Mesenchymal stem cell (in vitro differentiated cells and primary cell): ENCODE results near the gene DIRAS1.
"Not testable (repeated sequence)": the region's sequence is repeated elsewhere in the genome, so short reads cannot be mapped to it uniquely, and the experiment has no call there.

Source experiments
- DNase-seq: peaks from one replicate; pipeline ENCODE4 v3.0.0-alpha.2; 2013
- H2AFZ ChIP-seq: one replicate; pipeline ENCODE4 v1.6.1; 2013; ENCODE audit warnings: low read depth, mild to moderate bottlenecking, control low read depth, inconsistent platforms, low read length, moderate library complexity
- H2AK5ac ChIP-seq: 2 replicates; pipeline ENCODE4 v1.6.1; 2013; ENCODE audit warnings: low read length, moderate library complexity, mild to moderate bottlenecking, inconsistent platforms; ENCODE audit not compliant: severe bottlenecking
- H2BK120ac ChIP-seq: one replicate; pipeline ENCODE4 v1.6.1; 2013; ENCODE audit warnings: low read depth, mild to moderate bottlenecking, inconsistent platforms, low read length, moderate library complexity
- H2BK12ac ChIP-seq, 2 experiments: one replicate each; pipeline ENCODE4 v1.6.1; 2013; ENCODE audit warnings: inconsistent platforms in 2 of 2, low read length in 2 of 2, mild to moderate bottlenecking in 2 of 2, moderate library complexity in 2 of 2, control low read depth in 1 of 2
- H2BK15ac ChIP-seq: one replicate; pipeline ENCODE4 v1.6.1; 2013; ENCODE audit warnings: mild to moderate bottlenecking, low read depth, inconsistent platforms; ENCODE audit not compliant: poor library complexity, severe bottlenecking
- H2BK5ac ChIP-seq: 2 replicates; pipeline ENCODE4 v1.6.1; 2013; ENCODE audit warnings: low read depth, mild to moderate bottlenecking, low read length, control low read depth, inconsistent platforms; ENCODE audit not compliant: poor library complexity, severe bottlenecking
- H3K14ac ChIP-seq, 2 experiments: one replicate each; pipeline ENCODE4 v1.6.1; 2013; ENCODE audit warnings: inconsistent platforms in 2 of 2, low read length in 2 of 2, control low read depth in 1 of 2, mild to moderate bottlenecking in 1 of 2, moderate library complexity in 1 of 2
- H3K18ac ChIP-seq, 2 experiments: one replicate each; pipeline ENCODE4 v1.6.1; 2013; ENCODE audit warnings: inconsistent platforms in 2 of 2, low read length in 2 of 2, control low read depth in 1 of 2, low read depth in 1 of 2, mild to moderate bottlenecking in 1 of 2
- H3K23ac ChIP-seq, 2 experiments: one replicate each; pipeline ENCODE4 v1.6.1; 2013; ENCODE audit warnings: inconsistent platforms in 2 of 2, low read length in 2 of 2, mild to moderate bottlenecking in 2 of 2, moderate library complexity in 2 of 2, control low read depth in 1 of 2
- H3K27ac ChIP-seq: 2 replicates; pipeline ENCODE4 v1.5.1; 2013; ENCODE audit warnings: mild to moderate bottlenecking, moderate library complexity, low read length, control low read depth, inconsistent platforms; ENCODE audit not compliant: poor library complexity, severe bottlenecking
- H3K27me3 ChIP-seq, 2 experiments: 2 replicates each; pipeline versions ENCODE4 v1.6.1 to v1.7.0; 2013; ENCODE audit warnings: low read length in 2 of 2, mild to moderate bottlenecking in 2 of 2, moderate library complexity in 2 of 2, control low read depth in 1 of 2, inconsistent platforms in 1 of 2; ENCODE audit not compliant: control insufficient read depth in 1 of 2, insufficient read depth in 1 of 2
- H3K36me3 ChIP-seq, 2 experiments: 2 replicates each; pipeline versions ENCODE4 v1.6.1 to v1.7.0; 2013; ENCODE audit warnings: low read length in 2 of 2, control low read depth in 1 of 2, inconsistent platforms in 1 of 2, low read depth in 1 of 2, mild to moderate bottlenecking in 1 of 2; ENCODE audit not compliant: insufficient read depth in 2 of 2, control insufficient read depth in 1 of 2
- H3K4ac ChIP-seq, 2 experiments: one replicate each; pipeline ENCODE4 v1.6.1; 2013; ENCODE audit warnings: inconsistent platforms in 2 of 2, low read length in 2 of 2, mild to moderate bottlenecking in 2 of 2, moderate library complexity in 2 of 2, control low read depth in 1 of 2, low read depth in 1 of 2
- H3K4me1 ChIP-seq: 2 replicates; pipeline ENCODE4 v1.6.1; 2013; ENCODE audit warnings: low read depth, low read length, control low read depth; ENCODE audit not compliant: control insufficient read depth, insufficient read depth
- H3K4me2 ChIP-seq: 2 replicates; pipeline ENCODE4 v1.6.1; 2013; ENCODE audit warnings: low read length, mild to moderate bottlenecking, inconsistent platforms; ENCODE audit not compliant: poor library complexity, severe bottlenecking
- H3K4me3 ChIP-seq, 2 experiments: 2 replicates each; pipeline versions ENCODE4 v1.5.1 to v1.7.0; 2013; ENCODE audit warnings: low read length in 2 of 2, mild to moderate bottlenecking in 2 of 2, control low read depth in 1 of 2, low read depth in 1 of 2; ENCODE audit not compliant: insufficient read depth in 1 of 2
- H3K79me1 ChIP-seq: replicated peaks from 2 replicates; pipeline ENCODE4 v1.6.1; 2013; ENCODE audit warnings: mild to moderate bottlenecking, control low read depth, low read length, inconsistent platforms; ENCODE audit not compliant: poor library complexity, severe bottlenecking
- H3K9ac ChIP-seq: 2 replicates; pipeline ENCODE4 v1.7.0; 2013; ENCODE audit warnings: mild to moderate bottlenecking, low read length, moderate library complexity
- H3K9me3 ChIP-seq: 2 replicates; pipeline ENCODE4 v1.7.0; 2013; ENCODE audit warnings: mild to moderate bottlenecking, low read length; ENCODE audit not compliant: control insufficient read depth
- H4K8ac ChIP-seq: one replicate; pipeline ENCODE4 v1.6.1; 2013; ENCODE audit warnings: inconsistent platforms, mild to moderate bottlenecking, low read length, moderate library complexity
- H4K91ac ChIP-seq: one replicate; pipeline ENCODE4 v1.6.1; 2013; ENCODE audit warnings: mild to moderate bottlenecking, low read length, inconsistent platforms
- WGBS: methylation state at CpG from one replicate; pipeline ENCODE4 v1.1.7; 2013; ENCODE audit warnings: mixed read lengths; 5-methylcytosine and 5-hydroxymethylcytosine counted together

DIRAS1 gene

GRCh38 chr19:2668175-2668763, 52.9 kb downstream of the DIRAS1 start:
- H4K91ac ChIP-seq, result peak overlapping the region; percentile 27
- H3K4ac ChIP-seq, result no peak overlapping the region
- H3K14ac ChIP-seq, result no peak overlapping the region
- no peak overlapping the region for H2AK5ac ChIP-seq
- H2AFZ ChIP-seq, result no peak overlapping the region
- H2BK5ac ChIP-seq, result no peak overlapping the region
- 77% methylated on average over 15 of the region's 15 CpGs for WGBS
- H2BK120ac ChIP-seq, result no peak overlapping the region
- H3K4me3 ChIP-seq, result no peak overlapping the region
- H3K27me3 ChIP-seq, result peaks cover 15 to 17% of the 10 kb centered on the region in 2 experiments
- H3K79me1 ChIP-seq, result no peaks in the 10 kb centered on the region
- no peak overlapping the region for H2BK12ac ChIP-seq
- peaks cover under 1% of the 10 kb centered on the region for H3K9me3 ChIP-seq
- H3K23ac ChIP-seq, result no peak overlapping the region
- H3K18ac ChIP-seq, result no peak overlapping the region
- H3K9ac ChIP-seq, result no peak overlapping the region
- no peak overlapping the region for H4K8ac ChIP-seq
- no peaks in the 10 kb centered on the region for H3K36me3 ChIP-seq
- H3K4me2 ChIP-seq, result no peak overlapping the region
- H3K27ac ChIP-seq, result no peak overlapping the region
- H2BK15ac ChIP-seq, result no peak overlapping the region
- H3K4me1 ChIP-seq, result peaks cover 2% of the 10 kb centered on the region
- DNase-seq, result no peak

- H4K8ac ChIP-seq, DNase-seq, H3K79me1 ChIP-seq, H3K14ac ChIP-seq, H3K9me3 ChIP-seq, H2BK120ac ChIP-seq, H3K4me1 ChIP-seq, H3K27ac ChIP-seq, H2BK5ac ChIP-seq, H3K4me2 ChIP-seq, H3K4me3 ChIP-seq, H2AK5ac ChIP-seq, H3K36me3 ChIP-seq, H2AFZ ChIP-seq, H2BK12ac ChIP-seq, H3K23ac ChIP-seq, H2BK15ac ChIP-seq, H3K9ac ChIP-seq, H4K91ac ChIP-seq, H3K18ac ChIP-seq, H3K4ac ChIP-seq: not testable (repeated sequence)
- WGBS, result 92% methylated on average over 10 of the region's 10 CpGs
- H3K27me3 ChIP-seq, result peaks cover 15 to 17% of the 10 kb centered on the region in 2 experiments
Observed at GRCh38 chr19:2667349-2667748, 53.8 kb downstream of the DIRAS1 start.

GRCh38 chr19:2666344-2666994, 54.7 kb downstream of the DIRAS1 start:
- H2BK15ac ChIP-seq, result no peak overlapping the region
- H2BK5ac ChIP-seq, result no peak overlapping the region
- no peak overlapping the region for H3K4me2 ChIP-seq
- H3K36me3 ChIP-seq, result no peaks in the 10 kb centered on the region
- 93% methylated on average over 9 of the region's 9 CpGs for WGBS
- H3K9me3 ChIP-seq, result peaks cover 11% of the 10 kb centered on the region
- no peak overlapping the region for H3K27ac ChIP-seq
- no peak overlapping the region for H3K23ac ChIP-seq
- no peak overlapping the region for H2AFZ ChIP-seq
- no peak overlapping the region for H2AK5ac ChIP-seq
- H4K91ac ChIP-seq, result no peak overlapping the region
- H3K14ac ChIP-seq, result no peak overlapping the region
- H3K18ac ChIP-seq, result no peak overlapping the region
- DNase-seq, result no peak
- H3K4ac ChIP-seq, result no peak overlapping the region
- no peak overlapping the region for H2BK120ac ChIP-seq
- no peak overlapping the region for H4K8ac ChIP-seq
- peaks cover 15 to 17% of the 10 kb centered on the region in 2 experiments for H3K27me3 ChIP-seq
- H3K4me1 ChIP-seq, result peaks cover 2% of the 10 kb centered on the region
- H3K4me3 ChIP-seq, result no peak overlapping the region
- no peak overlapping the region for H3K9ac ChIP-seq
- no peak overlapping the region for H2BK12ac ChIP-seq
- H3K79me1 ChIP-seq, result no peaks in the 10 kb centered on the region

- peaks cover 2% of the 10 kb centered on the region for H3K4me1 ChIP-seq
- H2AFZ ChIP-seq, result no peak overlapping the region
- WGBS, result 89% methylated on average over 11 of the region's 11 CpGs
- no peak overlapping the region for H2AK5ac ChIP-seq
- peaks cover 11% of the 10 kb centered on the region for H3K9me3 ChIP-seq
- H2BK5ac ChIP-seq, result no peak overlapping the region
- H3K4ac ChIP-seq, result no peak overlapping the region
- no peak overlapping the region for H4K8ac ChIP-seq
- no peak overlapping the region for H3K27ac ChIP-seq
- no peak overlapping the region for H3K18ac ChIP-seq
- H2BK120ac ChIP-seq, result no peak overlapping the region
- H3K14ac ChIP-seq, result no peak overlapping the region
- H4K91ac ChIP-seq, result no peak overlapping the region
- no peak overlapping the region for H3K9ac ChIP-seq
- no peaks in the 10 kb centered on the region for H3K36me3 ChIP-seq
- no peak overlapping the region for H3K4me3 ChIP-seq
- no peak overlapping the region for H2BK15ac ChIP-seq
- H2BK12ac ChIP-seq, result no peak overlapping the region
- H3K23ac ChIP-seq, result no peak overlapping the region
- H3K4me2 ChIP-seq, result no peak overlapping the region
- no peak for DNase-seq
- no peaks in the 10 kb centered on the region for H3K79me1 ChIP-seq
- H3K27me3 ChIP-seq, result peaks cover 10 to 19% of the 10 kb centered on the region in 2 experiments
Observed at GRCh38 chr19:2665103-2665502, 56.1 kb downstream of the DIRAS1 start.
